GM19023 (cell line): ENCODE results near the gene AKT1.

Source experiments
- ATAC-seq: cut with Tn5 transposase; IDR thresholded peaks from one replicate; pipeline ENCODE4 v1.9.1; 2021; ENCODE audit warnings: mild to moderate bottlenecking, moderate library complexity; ENCODE audit not compliant: unreplicated experiment

AKT1 gene

DNA sequence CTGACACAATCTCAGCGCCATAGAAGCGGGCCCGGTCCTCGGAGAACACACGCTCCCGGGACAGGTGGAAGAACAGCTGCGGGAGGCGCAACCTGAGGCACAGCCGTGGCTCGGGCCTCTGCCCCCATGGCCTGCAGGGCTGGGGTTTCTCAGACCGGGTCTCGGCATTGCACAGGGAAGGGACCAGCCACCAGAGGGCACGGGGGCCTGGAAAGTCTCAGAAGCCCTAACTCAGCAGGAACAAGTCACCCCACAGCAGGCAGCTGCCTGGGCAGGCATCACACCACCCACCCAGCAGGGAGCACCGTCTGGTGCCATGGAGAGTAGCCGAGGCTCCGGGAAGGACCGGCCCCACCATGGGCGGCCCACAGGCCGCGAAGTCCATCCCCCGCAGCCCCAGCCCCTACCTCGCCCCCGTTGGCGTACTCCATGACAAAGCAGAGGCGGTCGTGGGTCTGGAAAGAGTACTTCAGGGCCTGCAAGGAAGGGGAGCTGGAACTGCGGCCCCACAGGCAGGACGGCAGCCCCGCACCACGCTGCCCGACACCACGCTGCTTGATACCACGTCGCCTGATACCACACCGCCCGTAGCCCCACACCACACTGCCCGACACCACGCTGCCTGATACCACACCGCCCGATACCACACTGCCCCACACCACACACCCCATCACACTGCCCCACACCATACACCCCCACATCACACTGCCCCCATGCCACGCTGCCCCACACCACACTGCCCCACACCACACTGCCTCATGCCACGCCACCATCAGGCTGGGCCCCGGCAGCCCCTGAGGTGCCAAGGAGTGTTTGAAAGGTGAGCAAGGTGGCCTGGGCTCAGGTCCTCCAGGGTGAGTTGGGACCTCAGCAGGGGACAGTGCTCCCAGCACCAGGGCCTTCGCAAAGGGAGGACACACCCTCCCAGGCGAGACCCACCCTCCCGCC lies 21.8 kb downstream of the AKT1 start:
- no peak for ATAC-seq

DNA sequence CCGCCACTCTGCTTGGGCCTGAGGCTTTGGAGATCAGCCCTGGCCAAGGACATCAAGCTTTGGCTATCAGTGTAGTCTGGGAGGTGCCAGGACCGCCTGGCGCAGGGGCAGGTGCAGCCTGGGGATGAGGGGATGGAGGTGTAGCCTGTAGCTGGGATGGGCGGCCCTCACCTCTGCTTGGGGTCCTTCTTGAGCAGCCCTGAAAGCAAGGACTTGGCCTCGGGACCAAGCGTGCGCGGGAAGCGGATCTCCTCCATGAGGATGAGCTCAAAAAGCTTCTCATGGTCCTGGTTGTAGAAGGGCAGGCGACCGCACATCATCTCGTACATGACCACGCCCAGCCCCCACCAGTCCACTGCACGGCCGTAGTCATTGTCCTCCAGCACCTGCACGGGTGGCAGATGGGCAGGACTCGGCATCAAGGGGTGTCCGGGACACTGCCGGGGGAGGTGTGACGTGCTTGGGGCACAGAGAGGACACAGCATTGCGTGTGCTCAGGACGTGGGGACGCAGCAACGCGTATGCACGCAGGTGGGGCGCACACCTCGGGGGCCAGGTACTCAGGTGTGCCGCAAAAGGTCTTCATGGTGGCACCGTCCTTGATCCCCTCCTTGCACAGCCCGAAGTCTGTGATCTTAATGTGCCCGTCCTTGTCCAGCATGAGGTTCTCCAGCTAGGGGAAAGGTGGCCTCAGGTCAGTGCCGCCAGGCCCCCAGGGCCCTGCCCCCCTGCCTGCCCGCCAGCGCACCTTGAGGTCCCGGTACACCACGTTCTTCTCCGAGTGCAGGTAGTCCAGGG lies 22.6 kb downstream of the AKT1 start:
- no peak for ATAC-seq

DNA sequence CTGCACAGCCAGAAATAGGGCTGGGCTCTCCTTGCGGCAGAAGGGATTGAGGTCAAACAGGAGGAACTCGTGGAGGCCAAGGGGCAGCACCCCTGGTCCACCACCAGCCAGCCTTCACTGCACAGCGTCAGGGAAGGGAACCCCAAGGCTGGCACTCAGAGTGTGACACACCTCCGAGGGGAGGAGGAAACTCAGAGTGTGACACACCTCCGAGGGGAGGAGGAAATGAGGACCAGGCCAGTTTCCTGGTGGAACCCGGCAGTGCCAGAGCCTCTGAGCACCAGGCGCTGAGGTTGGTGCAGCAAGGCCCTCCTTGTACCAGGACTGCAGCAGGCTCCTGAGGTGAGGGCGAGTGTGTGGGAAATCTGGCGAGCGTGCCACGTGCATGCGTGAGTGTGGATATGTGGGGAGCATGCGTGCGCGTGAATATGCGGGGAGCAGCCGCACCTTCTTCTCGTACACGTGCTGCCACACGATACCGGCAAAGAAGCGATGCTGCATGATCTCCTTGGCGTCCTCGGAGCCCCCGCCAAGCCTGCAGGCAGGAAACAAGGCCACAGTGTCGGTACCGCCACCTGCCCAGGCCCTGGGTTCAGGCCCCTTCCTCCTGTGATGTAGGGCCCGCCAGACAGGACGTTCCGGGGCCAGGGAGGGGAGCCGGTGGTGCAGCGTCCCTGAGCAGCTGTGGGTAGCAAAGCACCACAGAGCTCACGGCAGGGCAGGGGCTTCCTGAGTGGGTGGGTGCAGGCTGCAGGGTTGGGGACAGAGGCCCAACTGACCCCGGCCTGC lies 23.4 kb downstream of the AKT1 start:
- ATAC-seq: no peak

GRCh38 chr14:104771374-104771773 lies 24.2 kb downstream of the AKT1 start:
- no peak for ATAC-seq

- no peak for ATAC-seq
Observed at GRCh38 chr14:104770851-104771272, 24.7 kb downstream of the AKT1 start.

- ATAC-seq: no peak
Observed at GRCh38 chr14:104770072-104770579, 25.4 kb downstream of the AKT1 start.

DNA sequence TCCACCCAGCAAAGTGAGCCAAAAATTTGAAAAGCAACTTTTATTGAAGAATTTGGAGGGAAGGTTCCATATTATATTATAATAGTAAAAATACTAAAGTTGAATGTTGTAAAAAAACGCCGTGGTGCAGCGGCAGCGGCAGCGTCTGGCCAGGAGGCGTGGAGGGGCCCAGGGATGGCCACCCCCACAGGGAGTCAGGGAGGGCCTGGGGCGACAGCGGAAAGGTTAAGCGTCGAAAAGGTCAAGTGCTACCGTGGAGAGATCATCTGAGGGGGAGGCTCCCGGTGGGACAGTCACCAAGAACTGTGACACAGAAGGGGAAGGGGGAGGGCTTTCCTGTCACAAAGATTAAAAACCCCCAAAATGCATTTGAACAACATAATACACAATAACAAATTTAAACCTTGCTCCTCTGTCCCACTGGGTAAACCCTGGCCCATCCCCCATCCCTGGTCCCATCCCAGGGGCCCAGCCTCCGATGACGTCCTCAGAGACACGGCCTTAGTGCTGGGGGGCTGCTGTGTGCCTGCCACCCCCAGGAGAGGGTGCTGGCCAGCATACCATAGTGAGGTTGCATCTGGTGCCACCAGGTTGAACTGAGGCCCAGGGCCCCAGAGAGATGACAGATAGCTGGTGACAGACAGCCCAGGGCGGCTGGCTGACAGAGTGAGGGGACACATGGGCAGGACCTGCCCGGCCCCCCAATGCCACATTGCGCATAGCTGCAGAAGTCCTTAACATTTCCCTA lies 26.1 kb downstream of the AKT1 start:
- no peak for ATAC-seq

- peak; percentile 74 for ATAC-seq
Observed at GRCh38 chr14:104768437-104769323, 26.9 kb downstream of the AKT1 start.

GRCh38 chr14:104767634-104767918 lies 28.0 kb downstream of the AKT1 start:
- no peak for ATAC-seq

DNA sequence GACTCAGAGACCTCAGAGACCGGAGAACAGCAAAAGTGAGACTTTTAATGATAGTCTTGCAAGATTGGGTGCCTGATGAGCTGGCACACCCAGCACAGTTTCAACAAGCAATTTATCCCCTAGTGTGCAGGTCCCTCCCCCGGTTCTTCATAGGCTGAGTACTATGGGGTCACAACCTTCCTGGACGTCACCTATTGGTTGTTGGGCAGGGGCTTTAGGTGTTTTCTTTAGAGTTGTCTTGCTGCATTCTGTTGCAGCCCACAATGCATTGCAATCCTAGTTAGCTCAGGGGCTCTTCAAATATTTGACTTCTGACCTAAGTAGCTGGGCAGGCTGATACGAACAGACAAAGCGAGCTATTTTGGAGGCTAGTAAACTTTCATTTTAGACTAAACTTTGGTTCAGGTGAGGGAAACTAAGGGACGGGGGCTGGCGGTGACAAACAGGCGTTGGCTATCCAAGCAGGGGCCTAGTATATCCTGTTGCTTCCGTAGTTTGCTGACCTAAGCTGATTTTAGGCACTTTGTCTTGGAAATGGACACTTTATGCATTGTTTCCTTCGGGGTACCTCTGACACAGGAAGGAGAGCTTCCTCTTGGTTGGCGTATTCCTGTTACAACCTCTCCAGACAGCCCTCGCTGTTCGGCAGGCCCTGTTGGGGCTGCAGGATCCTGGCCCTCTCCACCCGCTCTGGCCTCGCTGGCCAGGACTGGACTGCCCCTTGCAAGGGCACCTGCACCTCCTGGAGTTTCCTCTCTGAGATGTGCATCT lies 28.5 kb downstream of the AKT1 start:
- no peak for ATAC-seq

DNA sequence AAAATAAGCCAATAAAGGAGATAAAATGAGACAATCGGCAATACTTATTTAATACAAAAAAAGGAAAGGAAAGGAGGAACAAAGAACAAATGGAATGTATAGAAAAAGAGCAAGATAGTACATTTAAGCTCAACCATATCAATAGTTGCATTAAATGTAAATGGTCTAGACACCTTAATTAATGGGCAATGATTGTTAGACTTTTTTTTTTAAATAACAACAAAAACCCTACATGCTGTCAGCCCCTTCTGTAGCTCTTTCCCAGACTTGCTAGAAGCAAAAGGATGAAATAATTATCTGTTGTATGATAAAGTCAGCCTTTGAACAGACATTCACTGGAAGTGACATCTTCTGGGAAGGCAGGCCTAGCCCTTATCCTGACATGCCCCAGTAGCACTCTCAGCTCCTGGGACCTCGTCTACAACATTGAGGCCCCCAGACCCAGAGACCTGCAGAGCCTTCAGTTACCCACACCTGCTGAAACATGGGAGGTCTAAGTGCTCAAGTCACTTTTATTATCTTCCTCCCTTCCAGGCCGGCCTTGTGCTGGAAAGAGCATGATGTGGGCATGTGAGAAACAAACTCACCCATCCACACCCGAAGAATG lies 29.2 kb downstream of the AKT1 start:
- no peak for ATAC-seq

DNA sequence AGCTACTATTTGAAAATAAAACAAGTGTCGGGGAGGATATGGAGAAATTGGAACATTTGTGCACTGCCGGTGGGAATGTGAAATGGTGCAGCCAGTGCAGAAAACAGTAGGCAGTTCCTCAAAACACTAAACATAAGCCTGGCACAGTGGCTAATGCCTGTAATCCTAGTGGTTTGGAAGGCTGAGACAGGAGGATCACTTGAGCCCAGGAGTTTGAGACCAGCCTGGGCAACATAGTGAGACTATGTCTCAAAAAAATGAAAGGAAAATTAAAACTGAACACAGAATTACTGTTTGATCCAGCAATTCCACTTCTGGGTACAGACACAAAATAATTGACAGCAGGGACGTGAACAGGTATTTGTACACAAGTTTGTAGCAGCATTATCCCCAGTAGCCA lies 30.0 kb downstream of the AKT1 start:
- no peak for ATAC-seq

DNA sequence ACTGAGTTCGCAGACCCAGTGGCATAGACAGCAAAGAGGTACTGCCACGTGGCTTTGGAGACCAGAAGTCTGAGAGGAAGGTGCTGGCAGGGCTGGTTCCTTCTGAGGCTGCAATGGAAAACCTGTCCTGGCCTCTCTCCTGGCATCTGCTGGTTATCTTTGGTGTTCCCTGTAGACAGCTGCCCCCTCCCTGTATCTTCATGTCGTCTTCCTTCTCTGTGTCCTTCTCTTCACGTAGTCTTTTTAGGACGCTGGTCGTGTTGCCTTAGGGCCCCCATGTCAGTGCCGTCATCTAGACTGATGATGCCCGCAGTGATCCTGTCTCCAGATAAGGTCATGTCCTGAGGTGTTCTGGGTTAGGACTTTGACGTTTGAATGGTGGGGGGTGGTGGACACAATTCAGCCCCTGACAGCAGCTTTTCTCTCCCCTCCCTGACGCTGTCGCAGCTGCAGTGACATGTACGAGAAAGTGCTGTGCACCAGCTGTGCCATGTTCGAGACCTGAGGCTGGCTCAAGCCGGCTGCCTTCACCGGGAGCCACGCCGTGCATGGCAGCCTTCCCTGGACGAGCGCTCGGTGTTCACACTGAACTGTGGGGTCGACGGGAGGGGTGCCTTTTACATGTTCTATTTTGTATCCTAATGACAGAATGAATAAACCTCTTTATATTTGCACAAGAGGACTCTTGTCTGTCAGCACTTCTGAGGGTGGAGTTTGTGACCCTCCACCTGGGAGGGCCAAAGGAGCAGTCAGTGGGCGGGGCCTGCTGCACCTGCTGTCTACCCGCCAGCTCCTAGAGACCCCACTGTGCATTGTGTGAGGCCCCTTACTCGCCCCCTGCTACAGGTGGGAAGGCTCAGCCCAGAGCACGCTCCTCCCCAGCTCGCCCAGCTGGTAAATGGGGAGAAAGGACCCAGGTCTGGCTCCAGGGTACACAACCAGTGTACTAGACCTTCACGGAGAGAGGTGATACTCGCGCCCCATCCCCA lies 36.3 kb downstream of the AKT1 start:
- no peak for ATAC-seq

- ATAC-seq: no peak
Observed at GRCh38 chr14:104757681-104758392, 37.7 kb downstream of the AKT1 start.

- ATAC-seq: no peak
Observed at GRCh38 chr14:104757238-104757585, 38.3 kb downstream of the AKT1 start.

DNA sequence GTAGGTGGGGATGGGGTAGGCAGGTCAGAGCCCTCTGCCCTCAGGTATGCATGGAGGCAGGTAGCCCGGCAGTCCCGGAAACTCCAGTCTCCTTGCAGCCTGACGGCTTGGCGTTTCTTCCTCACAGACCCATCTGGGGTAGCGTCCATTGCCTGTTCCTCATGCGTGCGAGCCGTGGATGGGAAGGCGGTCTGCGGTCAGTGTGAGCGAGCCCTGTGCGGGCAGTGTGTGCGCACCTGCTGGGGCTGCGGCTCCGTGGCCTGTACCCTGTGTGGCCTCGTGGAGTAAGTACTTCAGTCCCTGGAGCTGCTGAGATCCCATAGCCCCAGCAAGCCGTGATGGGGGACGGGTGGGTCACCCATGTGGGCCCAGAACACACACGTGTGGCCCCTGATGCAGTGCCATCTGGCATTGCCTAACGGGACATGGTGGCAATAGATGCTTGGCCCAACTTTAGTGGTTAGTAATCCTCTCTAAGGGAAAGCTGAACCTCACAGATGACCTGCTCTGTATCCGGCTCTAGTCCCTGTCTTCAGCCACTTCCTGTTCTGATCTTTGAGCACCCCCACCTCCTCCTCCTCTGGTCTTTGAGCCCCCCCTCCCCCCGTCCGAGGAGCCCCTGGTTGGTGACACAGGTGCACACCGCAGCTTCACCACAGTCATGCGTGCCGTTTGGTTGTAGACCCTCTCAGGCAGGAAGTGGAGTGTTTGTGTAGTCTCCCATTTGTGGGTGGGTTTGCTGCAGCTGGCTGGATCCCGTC lies 38.9 kb downstream of the AKT1 start:
- ATAC-seq: no peak
